ENCODE measurements around the gene CTDP1.
"Not testable (repeated sequence)": the region's sequence is repeated elsewhere in the genome, so short reads cannot be mapped to it uniquely, and the experiment has no call there.

CTDP1 gene

GRCh38 chr18:79706006-79706405 is 26.4 kb downstream of the CTDP1 start:
- no peak for DNase-seq

- DNase-seq = no peak
These were observed 27.1 kb downstream of the CTDP1 start for GRCh38 chr18:79706658-79707057.

GRCh38 chr18:79707239-79707638 is 27.6 kb downstream of the CTDP1 start:
- no peak for DNase-seq

GRCh38 chr18:79707671-79708070 is 28.1 kb downstream of the CTDP1 start:
- DNase-seq = no peak

GRCh38 chr18:79708412-79708811 is 28.8 kb downstream of the CTDP1 start:
- DNase-seq = no peak

- DNase-seq = no peak
These were observed 32.7 kb downstream of the CTDP1 start for GRCh38 chr18:79712206-79712857.

- DNase-seq = no peak
These were observed 33.7 kb downstream of the CTDP1 start for GRCh38 chr18:79713341-79713740.

- DNase-seq = no peak
These were observed 35.1 kb downstream of the CTDP1 start for GRCh38 chr18:79714531-79715240.

- DNase-seq = no peak
These were observed 35.7 kb downstream of the CTDP1 start for GRCh38 chr18:79715280-79715679.

GRCh38 chr18:79717059-79717458 is 37.5 kb downstream of the CTDP1 start:
- DNase-seq = no peak

GRCh38 chr18:79717555-79718074 is 38.0 kb downstream of the CTDP1 start:
- DNase-seq = no peak

- no peak for DNase-seq
These were observed 38.5 kb downstream of the CTDP1 start for GRCh38 chr18:79718126-79718525.

- DNase-seq = no peak
These were observed 39.4 kb downstream of the CTDP1 start for GRCh38 chr18:79718878-79719477.

GRCh38 chr18:79719478-79720358 is 40.1 kb downstream of the CTDP1 start:
- DNase-seq = not testable (repeated sequence)

- DNase-seq = no peak
These were observed 40.7 kb downstream of the CTDP1 start for GRCh38 chr18:79720359-79720733.

GRCh38 chr18:79723036-79723435 is 43.4 kb downstream of the CTDP1 start:
- DNase-seq = no peak

GRCh38 chr18:79723628-79724027 is 44.0 kb downstream of the CTDP1 start:
- DNase-seq = no peak

GRCh38 chr18:79724299-79725080 is 44.9 kb downstream of the CTDP1 start:
- DNase-seq = no peak

- no peak for DNase-seq
These were observed 45.9 kb downstream of the CTDP1 start for GRCh38 chr18:79725486-79725885.

- no peak for DNase-seq
These were observed 47.1 kb downstream of the CTDP1 start for GRCh38 chr18:79726721-79727120.

GRCh38 chr18:79727211-79727610 is 47.6 kb downstream of the CTDP1 start:
- no peak for DNase-seq

- DNase-seq = no peak
These were observed 49.5 kb downstream of the CTDP1 start for GRCh38 chr18:79728931-79729586.

All from NCI-H510A (cell line).